CD14-positive monocyte (primary cell): Measurements from ENCODE around the gene RAET1G. TPM values are rescaled to one million over a fixed set of nuclear protein-coding genes. Genes with fewer than 3 reads are reported as not detected.
"Not testable (repeated sequence)": the region's sequence is repeated elsewhere in the genome, so short reads cannot be mapped to it uniquely, and the experiment has no call there.

Experiments used
- DNase-seq, 3 donors: peaks; one replicate each; pipeline ENCODE4 v3.0.0-alpha.2; 2011 to 2022
- H2AFZ ChIP-seq: 2 replicates; pipeline ENCODE4 v1.6.0; 2012; ENCODE audit warnings: mild to moderate bottlenecking, low read depth, low read length, inconsistent platforms; ENCODE audit not compliant: insufficient read depth, poor library complexity, severe bottlenecking
- H3K27ac ChIP-seq, 2 donors: 1 replicate in 1 of 2; 2 replicates in 1 of 2; pipeline ENCODE4 v1.5.1; 2012 to 2013; ENCODE audit warnings: low read length in 2 of 2, control low read depth in 1 of 2, inconsistent platforms in 1 of 2, low read depth in 1 of 2, mild to moderate bottlenecking in 1 of 2
- H3K27me3 ChIP-seq, 2 donors: one replicate each; pipeline versions ENCODE4 v1.6.0 to v1.6.1; 2011 to 2013; ENCODE audit warnings: low read length in 2 of 2; ENCODE audit not compliant: control insufficient read depth in 2 of 2, insufficient read depth in 2 of 2
- H3K36me3 ChIP-seq, 2 donors: replicated peaks in 1 of 2; 1 replicate in 1 of 2; 2 replicates in 1 of 2; pipeline versions ENCODE4 v1.5.1 to v1.6.1; 2012 to 2013; ENCODE audit warnings: low read length in 2 of 2, control low read depth in 1 of 2, inconsistent platforms in 1 of 2, mild to moderate bottlenecking in 1 of 2; ENCODE audit not compliant: insufficient read depth in 2 of 2, control insufficient read depth in 1 of 2
- H3K4me1 ChIP-seq, 2 donors: 1 replicate in 1 of 2; 2 replicates in 1 of 2; pipeline versions ENCODE4 v1.5.1 to v1.6.1; 2012 to 2013; ENCODE audit warnings: low read length in 2 of 2, control low read depth in 1 of 2, inconsistent platforms in 1 of 2, mild to moderate bottlenecking in 1 of 2, moderate library complexity in 1 of 2; ENCODE audit not compliant: insufficient read depth in 2 of 2, control insufficient read depth in 1 of 2
- H3K4me2 ChIP-seq: replicated peaks from 2 replicates; pipeline ENCODE3; 2012; ENCODE audit warnings: low read length, moderate library complexity, mild to moderate bottlenecking; ENCODE audit not compliant: poor library complexity, severe bottlenecking; ENCODE audit errors: extremely low read depth
- H3K4me3 ChIP-seq, 3 experiments: fragments of 200-600 bp in 1 of 3; sonication (generic) in 1 of 3; replicated peaks in 1 of 3; 1 replicate in 2 of 3; 2 replicates in 1 of 3; pipeline ENCODE4 v1.5.1; 2011 to 2013; ENCODE audit warnings: low read length in 3 of 3, mild to moderate bottlenecking in 3 of 3, control low read depth in 2 of 3, low read depth in 2 of 3, inconsistent platforms in 1 of 3, moderate library complexity in 1 of 3
- H3K79me2 ChIP-seq: 2 replicates; pipeline ENCODE4 v1.6.0; 2012; ENCODE audit warnings: mild to moderate bottlenecking, control low read depth, inconsistent platforms, low read length, moderate library complexity; ENCODE audit not compliant: insufficient read depth
- H3K9ac ChIP-seq: 2 replicates; pipeline ENCODE4 v1.6.0; 2017; ENCODE audit warnings: low read length, mild to moderate bottlenecking; ENCODE audit not compliant: insufficient read depth, poor library complexity, severe bottlenecking
- H3K9me3 ChIP-seq, 2 donors: replicated peaks in 1 of 2; 1 replicate in 1 of 2; 2 replicates in 1 of 2; pipeline versions ENCODE4 v1.5.1 to v1.6.1; 2012 to 2013; ENCODE audit warnings: low read length in 2 of 2, control low read depth in 1 of 2; ENCODE audit not compliant: control insufficient read depth in 1 of 2, insufficient read depth in 1 of 2
- H4K20me1 ChIP-seq: 2 replicates; pipeline ENCODE4 v1.6.0; 2012; ENCODE audit warnings: mild to moderate bottlenecking, low read length, control low read depth, moderate library complexity; ENCODE audit not compliant: insufficient read depth
- H3K27ac Mint-ChIP-seq, 7 donors: one replicate each; pipeline ENCODE4 v1.8.0; 2020; ENCODE audit warnings: mild to moderate bottlenecking in 7 of 7, mixed read lengths in 7 of 7, moderate library complexity in 6 of 7, inconsistent platforms in 2 of 7
- H3K27me3 Mint-ChIP-seq, 3 donors: one replicate each; pipeline ENCODE4 v1.8.0; 2021 to 2022; ENCODE audit warnings: low read depth in 3 of 3, mild to moderate bottlenecking in 3 of 3, mixed read lengths in 3 of 3, moderate library complexity in 3 of 3, inconsistent platforms in 1 of 3
- H3K36me3 Mint-ChIP-seq, 2 donors: one replicate each; pipeline ENCODE4 v1.8.0; 2020; ENCODE audit warnings: mixed read lengths in 2 of 2, inconsistent platforms in 1 of 2, mild to moderate bottlenecking in 1 of 2
- H3K4me1 Mint-ChIP-seq: one replicate; pipeline ENCODE4 v1.8.0; 2020; ENCODE audit warnings: mild to moderate bottlenecking, mixed read lengths
- H3K4me3 Mint-ChIP-seq, 2 donors: one replicate each; pipeline ENCODE4 v1.8.0; 2020; ENCODE audit warnings: mild to moderate bottlenecking in 2 of 2, mixed read lengths in 2 of 2, moderate library complexity in 1 of 2
- H3K9me3 Mint-ChIP-seq, 7 donors: one replicate each; pipeline ENCODE4 v1.8.0; 2020 to 2022; ENCODE audit warnings: mixed read lengths in 7 of 7, mild to moderate bottlenecking in 6 of 7, moderate library complexity in 6 of 7, inconsistent platforms in 2 of 7
- WGBS: methylation state at CpG from one replicate; pipeline ENCODE4 v1.1.5; 2013; ENCODE audit warnings: missing lambda C conversion rate; ENCODE audit not compliant: insufficient coverage; 5-methylcytosine and 5-hydroxymethylcytosine counted together
- intact Hi-C, 2 donors: fragments of 100-400 bp; cut with micrococcal nuclease; formaldehyde crosslinking; loops; one replicate each; pipeline versions ENCODE4 v1.15.0 to v1.15.1; 2023
- polyA plus RNA-seq, 3 donors: library from polyadenylated mRNA; depleted of rRNA in 1 of 3; unstranded in 2 of 3; stranded (reverse) in 1 of 3; fragments of 300-500 nt in 2 of 3; fragments of >200 nt in 1 of 3; fragmentation: Illumina TruSeq in 2 of 3; gene quantifications; 1 replicate in 2 of 3; 2 replicates in 1 of 3; pipeline ENCODE4 v1.2.3, GENCODE V29; 2012 to 2021
- TF ChIP-seq, protein P1 (sequence below): fragments of 200-600 bp; IDR thresholded peaks from one replicate; pipeline ENCODE4 v1.8.0; 2022; ENCODE audit warnings: antibody characterized with exemption, mild to moderate bottlenecking

The RAET1G gene
- polyA plus RNA-seq, 3 donors, result not detected

DNA sequence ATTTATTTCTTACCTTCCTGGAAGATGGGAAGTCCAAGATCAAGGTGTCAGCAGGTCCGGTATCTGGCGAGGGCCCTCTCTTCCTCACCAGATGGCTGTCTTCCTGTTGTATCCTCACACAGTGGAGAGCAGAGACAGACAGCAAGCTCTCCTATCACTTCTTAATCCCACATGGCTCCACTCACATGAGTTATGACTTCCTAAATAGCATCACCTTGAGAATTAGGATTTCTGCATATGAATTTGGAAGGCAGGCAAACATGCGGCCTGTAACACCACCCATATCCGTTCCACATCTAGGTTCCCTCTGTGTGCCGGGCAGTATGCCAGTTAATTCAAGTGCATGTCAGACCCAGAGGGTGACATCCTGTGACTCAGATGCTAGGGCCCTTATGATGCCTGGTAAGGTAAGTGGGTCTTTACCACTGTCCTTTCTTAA lies 27.1 kb downstream of the RAET1G start:
- Histone ChIP-seq H3K9ac (no peak overlapping the region), H4K20me1 (no peaks in the 10 kb centered on the region), H3K27ac (no peak overlapping the region), H3K4me1 (peaks cover 0 to 18% of the 10 kb centered on the region in 2 donors), H3K27me3 (no peaks in the 10 kb centered on the region), H3K79me2 (no peaks in the 10 kb centered on the region), H3K9me3 (no peaks in the 10 kb centered on the region), H3K36me3 (no peaks in the 10 kb centered on the region), H3K4me2 (no peak overlapping the region), H2AFZ (no peak overlapping the region), H3K4me3 (no peak overlapping the region)
- Mint-ChIP-seq H3K4me1 (peaks cover 15% of the 10 kb centered on the region), H3K27ac (peak overlapping the region in 1 of 7 donors; percentile 26), H3K4me3 (no peak overlapping the region), H3K9me3 (peaks cover 0 to 3% (median 0%) of the 10 kb centered on the region in 7 donors), H3K36me3 (no peaks in the 10 kb centered on the region), H3K27me3 (peaks cover 0 to 5% (median 4%) of the 10 kb centered on the region in 3 donors)
- intact Hi-C loops, result no loop called here
- TF ChIP-seq, protein P1, sequence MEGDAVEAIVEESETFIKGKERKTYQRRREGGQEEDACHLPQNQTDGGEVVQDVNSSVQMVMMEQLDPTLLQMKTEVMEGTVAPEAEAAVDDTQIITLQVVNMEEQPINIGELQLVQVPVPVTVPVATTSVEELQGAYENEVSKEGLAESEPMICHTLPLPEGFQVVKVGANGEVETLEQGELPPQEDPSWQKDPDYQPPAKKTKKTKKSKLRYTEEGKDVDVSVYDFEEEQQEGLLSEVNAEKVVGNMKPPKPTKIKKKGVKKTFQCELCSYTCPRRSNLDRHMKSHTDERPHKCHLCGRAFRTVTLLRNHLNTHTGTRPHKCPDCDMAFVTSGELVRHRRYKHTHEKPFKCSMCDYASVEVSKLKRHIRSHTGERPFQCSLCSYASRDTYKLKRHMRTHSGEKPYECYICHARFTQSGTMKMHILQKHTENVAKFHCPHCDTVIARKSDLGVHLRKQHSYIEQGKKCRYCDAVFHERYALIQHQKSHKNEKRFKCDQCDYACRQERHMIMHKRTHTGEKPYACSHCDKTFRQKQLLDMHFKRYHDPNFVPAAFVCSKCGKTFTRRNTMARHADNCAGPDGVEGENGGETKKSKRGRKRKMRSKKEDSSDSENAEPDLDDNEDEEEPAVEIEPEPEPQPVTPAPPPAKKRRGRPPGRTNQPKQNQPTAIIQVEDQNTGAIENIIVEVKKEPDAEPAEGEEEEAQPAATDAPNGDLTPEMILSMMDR, result no peak
- 60% methylated on average over 1 of the region's 5 CpGs for WGBS
- peak in 2 of 3 donors; percentile 15 to 17 for DNase-seq

DNA sequence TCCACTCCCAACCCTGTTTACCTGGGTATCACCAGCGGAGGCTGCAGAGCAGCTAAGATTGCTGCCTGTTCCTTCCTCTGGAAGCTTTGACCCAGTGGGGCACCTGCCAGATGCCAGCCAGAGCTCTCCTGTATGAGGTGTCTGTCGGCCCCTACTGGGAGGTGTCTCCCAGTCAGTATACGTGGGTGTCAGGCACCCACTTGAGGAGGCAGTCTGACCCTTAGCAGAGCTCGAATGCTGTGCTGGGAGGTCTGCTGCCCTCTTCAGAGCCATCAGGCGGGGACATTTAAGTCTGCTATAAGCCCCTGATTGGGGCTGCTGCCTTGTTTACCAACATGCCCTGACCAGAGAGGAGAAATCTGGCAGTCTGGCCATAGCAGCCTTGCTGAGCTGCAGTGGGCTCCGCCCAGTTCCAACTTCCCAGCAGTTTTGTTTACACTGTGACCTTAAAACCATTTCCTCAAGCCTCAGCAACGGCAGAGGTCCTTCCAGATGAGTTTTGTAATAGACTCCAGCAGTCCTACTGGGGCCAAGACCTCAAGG lies 27.8 kb downstream of the RAET1G start:
- Mint-ChIP-seq H3K9me3 (peaks cover 0 to 3% (median 0%) of the 10 kb centered on the region in 7 donors), H3K4me3 (no peak overlapping the region), H3K27ac (no peak overlapping the region), H3K27me3 (peaks cover 0 to 8% (median 4%) of the 10 kb centered on the region in 3 donors), H3K4me1 (peaks cover 15% of the 10 kb centered on the region), H3K36me3 (no peaks in the 10 kb centered on the region)
- intact Hi-C loops, result no loop called here
- Histone ChIP-seq H4K20me1 (no peaks in the 10 kb centered on the region), H3K36me3 (no peaks in the 10 kb centered on the region), H3K27me3 (no peaks in the 10 kb centered on the region), H3K4me3 (no peak overlapping the region), H3K9me3 (no peaks in the 10 kb centered on the region), H2AFZ (peak overlapping the region; percentile 32), H3K79me2 (no peaks in the 10 kb centered on the region), H3K27ac (no peak overlapping the region), H3K4me1 (peaks cover 0 to 18% of the 10 kb centered on the region in 2 donors), H3K4me2 (no peak overlapping the region), H3K9ac (no peak overlapping the region)
- no peak for DNase-seq
- WGBS, result 81% methylated on average over 5 of the region's 7 CpGs
- TF ChIP-seq, protein P1, result no peak

DNA sequence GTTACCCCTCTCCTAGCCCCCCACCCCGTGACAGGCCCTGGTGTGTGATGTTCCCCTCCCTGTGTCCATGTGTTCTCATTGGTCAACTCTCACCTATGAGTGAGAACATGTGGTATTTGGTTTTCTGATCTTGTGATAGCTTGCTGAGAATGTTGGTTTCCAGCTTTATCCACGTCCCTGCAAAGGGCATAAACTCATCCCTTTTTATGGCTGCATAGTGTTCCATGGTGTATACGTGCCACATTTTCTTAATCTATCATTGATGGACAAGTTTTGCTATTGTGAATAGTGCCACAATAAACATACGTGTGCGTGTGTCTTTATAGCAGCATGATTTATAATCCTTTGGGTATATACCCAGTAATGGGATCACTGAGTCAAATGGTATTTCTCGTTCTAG lies 31.1 kb downstream of the RAET1G start:
- H3K9me3 ChIP-seq, H3K27ac ChIP-seq, H3K4me2 ChIP-seq, H3K27me3 Mint-ChIP-seq, H3K9me3 Mint-ChIP-seq, H3K27me3 ChIP-seq, H3K36me3 Mint-ChIP-seq, intact Hi-C loops, DNase-seq, H3K36me3 ChIP-seq, H4K20me1 ChIP-seq, H2AFZ ChIP-seq, H3K4me3 Mint-ChIP-seq, H3K9ac ChIP-seq, H3K27ac Mint-ChIP-seq, H3K4me3 ChIP-seq, H3K79me2 ChIP-seq: not testable (repeated sequence)
- H3K4me1 ChIP-seq, result peaks cover 0 to 18% of the 10 kb centered on the region in 2 donors
- H3K4me1 Mint-ChIP-seq, result peaks cover 19% of the 10 kb centered on the region
- WGBS, result no CpG with 5 or more reads among the region's 6 CpGs
